ENCODE results near the gene HDC.

DNA sequence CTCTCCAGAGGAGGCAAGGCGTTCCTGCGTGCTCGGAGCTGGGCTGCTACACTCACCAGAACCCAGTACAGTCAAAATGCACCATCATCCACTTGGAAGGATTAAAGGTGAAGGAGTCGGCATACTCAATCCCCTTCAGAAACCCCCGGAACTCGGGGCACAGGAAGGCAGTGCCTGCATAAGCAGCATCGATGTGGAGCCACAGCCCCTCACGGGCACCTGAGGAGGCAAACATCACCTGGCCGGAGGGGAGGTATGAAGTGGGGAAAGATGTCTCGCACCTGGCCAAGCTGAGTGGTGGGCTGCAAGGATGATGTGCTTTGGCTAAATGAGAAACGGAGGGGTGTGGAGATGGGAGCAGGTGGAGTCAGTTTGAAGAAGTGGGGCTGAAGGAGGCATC, 13.0 kb downstream of the HDC start:
- TF ChIP-seq, protein P1, sequence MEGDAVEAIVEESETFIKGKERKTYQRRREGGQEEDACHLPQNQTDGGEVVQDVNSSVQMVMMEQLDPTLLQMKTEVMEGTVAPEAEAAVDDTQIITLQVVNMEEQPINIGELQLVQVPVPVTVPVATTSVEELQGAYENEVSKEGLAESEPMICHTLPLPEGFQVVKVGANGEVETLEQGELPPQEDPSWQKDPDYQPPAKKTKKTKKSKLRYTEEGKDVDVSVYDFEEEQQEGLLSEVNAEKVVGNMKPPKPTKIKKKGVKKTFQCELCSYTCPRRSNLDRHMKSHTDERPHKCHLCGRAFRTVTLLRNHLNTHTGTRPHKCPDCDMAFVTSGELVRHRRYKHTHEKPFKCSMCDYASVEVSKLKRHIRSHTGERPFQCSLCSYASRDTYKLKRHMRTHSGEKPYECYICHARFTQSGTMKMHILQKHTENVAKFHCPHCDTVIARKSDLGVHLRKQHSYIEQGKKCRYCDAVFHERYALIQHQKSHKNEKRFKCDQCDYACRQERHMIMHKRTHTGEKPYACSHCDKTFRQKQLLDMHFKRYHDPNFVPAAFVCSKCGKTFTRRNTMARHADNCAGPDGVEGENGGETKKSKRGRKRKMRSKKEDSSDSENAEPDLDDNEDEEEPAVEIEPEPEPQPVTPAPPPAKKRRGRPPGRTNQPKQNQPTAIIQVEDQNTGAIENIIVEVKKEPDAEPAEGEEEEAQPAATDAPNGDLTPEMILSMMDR (IDR thresholded peaks at IDR 0.05 in 2 of 3, conservative IDR thresholded peaks at IDR 0.05 in 1 of 3; ENCODE audit: control insufficient read depth in 2 of 3, extremely low read depth in 1 of 3, insufficient read depth in 1 of 3, low read depth in 3 of 3, low read length in 3 of 3), result no peak
- TF ChIP-seq POLR2A (IDR thresholded peaks at IDR 0.05; ENCODE audit: low read depth, low read length), result no peak
